ENCODE results near the gene RCBTB2. TPM values are rescaled to one million over a fixed set of nuclear protein-coding genes. Genes with fewer than 3 reads are reported as not detected.
"Not testable (repeated sequence)": the region's sequence is repeated elsewhere in the genome, so short reads cannot be mapped to it uniquely, and the experiment has no call there.

Gene RCBTB2
- total RNA-seq (10 to 100 TPM in 3 of 4 donors, 1 to 10 TPM in 1; 8.6 to 21.9 (median 14.9) TPM), polyA plus RNA-seq (1 to 10 TPM; 4.2 to 9.9 (median 4.8) TPM)

DNA sequence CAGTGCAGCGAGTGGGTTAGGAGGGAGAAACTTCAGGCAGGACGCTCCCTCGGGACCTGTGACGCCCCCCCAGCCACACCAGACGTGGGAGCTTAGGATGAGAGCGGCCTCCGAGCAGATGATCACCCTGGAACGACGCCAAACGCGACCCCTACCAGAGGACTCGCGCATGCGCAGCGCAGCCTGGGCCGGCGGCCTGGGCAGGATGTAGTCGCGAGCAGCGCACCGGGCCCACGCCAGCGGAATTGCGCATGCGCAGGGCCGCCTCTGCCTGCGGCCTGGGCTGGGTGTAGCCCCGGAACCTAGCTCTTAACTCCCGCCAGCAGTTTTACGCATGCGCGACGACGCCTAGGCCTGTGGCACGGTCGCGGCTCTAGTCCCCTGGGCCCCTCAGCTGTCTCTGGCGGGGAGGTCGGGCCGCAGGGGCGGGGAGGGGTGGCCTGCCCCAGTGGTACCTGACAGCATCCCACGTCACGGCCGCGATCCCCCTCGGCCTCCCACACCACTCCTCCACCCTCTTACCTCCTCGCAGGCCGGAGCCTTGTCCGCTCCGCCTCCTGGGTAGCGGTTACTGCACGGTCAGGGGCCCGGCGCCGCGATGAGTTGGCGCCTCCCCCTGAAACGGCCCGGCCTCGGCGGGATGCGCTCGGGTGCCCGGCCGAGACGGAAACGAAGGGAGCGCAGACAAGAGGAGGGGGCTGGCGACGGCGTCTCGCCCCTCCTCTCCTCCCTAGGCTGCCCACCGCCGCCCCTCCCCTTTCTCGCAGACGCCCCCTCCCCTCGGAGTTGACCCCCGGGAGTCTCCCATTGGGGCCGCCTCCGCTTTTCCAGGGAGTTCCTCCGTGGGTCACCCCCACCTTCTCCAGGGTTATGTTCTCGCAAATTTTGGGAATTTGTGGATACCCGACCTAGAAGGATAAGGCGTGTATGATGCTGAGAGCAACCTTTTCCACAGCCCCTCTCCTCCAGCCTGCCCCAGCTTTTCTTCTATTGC, at the start of gene RCBTB2:
Gene RCBTB2, minus strand, starts transcription at position 575 of the 994 bp plus-strand sequence. CDS start 11,141 bp downstream, outside the sequence.
- Histone ChIP-seq H3K27me3 (no peaks in the 10 kb centered on the region), H3K27ac (peak within 1 kb of the TSS; percentile 94 to 98 (median 97)), H3K4me3 (peak within 1 kb of the TSS; percentile 77 to 81 (median 78)), H3K9me3 (no peaks in the 10 kb centered on the region), H3K4me1 (peaks cover 0 to 19% (median 11%) of the 10 kb centered on the region in 4 donors), H3K36me3 (no peaks in the 10 kb centered on the region)
- peak; percentile 99 for DNase-seq
- intact Hi-C loops (cut with DNase I): loop anchor here (2.0 to 5.0 kb wide), 6 partner anchors 48 to 1464 kb away; partner anchors contain the start of genes ITM2B, MED4, RB1 and TRIM13
- peak; percentile 83 to 93 for TF ChIP-seq POLR2A (IDR thresholded peaks at IDR 0.05)
- TF ChIP-seq, protein P1, sequence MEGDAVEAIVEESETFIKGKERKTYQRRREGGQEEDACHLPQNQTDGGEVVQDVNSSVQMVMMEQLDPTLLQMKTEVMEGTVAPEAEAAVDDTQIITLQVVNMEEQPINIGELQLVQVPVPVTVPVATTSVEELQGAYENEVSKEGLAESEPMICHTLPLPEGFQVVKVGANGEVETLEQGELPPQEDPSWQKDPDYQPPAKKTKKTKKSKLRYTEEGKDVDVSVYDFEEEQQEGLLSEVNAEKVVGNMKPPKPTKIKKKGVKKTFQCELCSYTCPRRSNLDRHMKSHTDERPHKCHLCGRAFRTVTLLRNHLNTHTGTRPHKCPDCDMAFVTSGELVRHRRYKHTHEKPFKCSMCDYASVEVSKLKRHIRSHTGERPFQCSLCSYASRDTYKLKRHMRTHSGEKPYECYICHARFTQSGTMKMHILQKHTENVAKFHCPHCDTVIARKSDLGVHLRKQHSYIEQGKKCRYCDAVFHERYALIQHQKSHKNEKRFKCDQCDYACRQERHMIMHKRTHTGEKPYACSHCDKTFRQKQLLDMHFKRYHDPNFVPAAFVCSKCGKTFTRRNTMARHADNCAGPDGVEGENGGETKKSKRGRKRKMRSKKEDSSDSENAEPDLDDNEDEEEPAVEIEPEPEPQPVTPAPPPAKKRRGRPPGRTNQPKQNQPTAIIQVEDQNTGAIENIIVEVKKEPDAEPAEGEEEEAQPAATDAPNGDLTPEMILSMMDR (IDR thresholded peaks at IDR 0.05): no peak
- peak in 1 of 4 donors; percentile 57 for TF ChIP-seq EP300 (IDR thresholded peaks at IDR 0.05)
- peak; percentile 96 to 98 (median 98) for TF ChIP-seq POLR2AphosphoS5 (IDR thresholded peaks at IDR 0.05)
- WGBS, 2 donors: 1% methylated on average over 84 of the region's 84 CpGs

GRCh38 chr13:48582084-48582483, 49.2 kb upstream of the RCBTB2 start:
- no peak overlapping the region for H3K27ac ChIP-seq
- H3K4me1 ChIP-seq: peaks cover 0 to 33% (median 28%) of the 10 kb centered on the region in 4 donors
- no peaks in the 10 kb centered on the region for H3K36me3 ChIP-seq
- no peak overlapping the region for H3K4me3 ChIP-seq
- intact Hi-C loops (cut with DNase I): loop anchor here (5.0 to 10.0 kb wide), 5 partner anchors 170 to 863 kb away; partner anchors contain the start of genes CAB39L, LPAR6, NUDT15 and SETDB2
- TF ChIP-seq POLR2A (IDR thresholded peaks at IDR 0.05) (no peak), POLR2AphosphoS5 (IDR thresholded peaks at IDR 0.05) (no peak), EP300 (IDR thresholded peaks at IDR 0.05) (no peak)
- TF ChIP-seq, protein P1 (IDR thresholded peaks at IDR 0.05): no peak
- DNase-seq: no peak
- no peaks in the 10 kb centered on the region for H3K27me3 ChIP-seq
- WGBS, 2 donors: 88 to 89% methylated on average over 3 of the region's 3 CpGs
- no peaks in the 10 kb centered on the region for H3K9me3 ChIP-seq

- Histone ChIP-seq H3K27ac (no peak overlapping the region), H3K4me1 (peaks cover 0 to 23% (median 18%) of the 10 kb centered on the region in 4 donors), H3K9me3 (no peaks in the 10 kb centered on the region), H3K27me3 (no peaks in the 10 kb centered on the region), H3K36me3 (no peaks in the 10 kb centered on the region), H3K4me3 (no peak overlapping the region)
- TF ChIP-seq POLR2A (IDR thresholded peaks at IDR 0.05) (no peak), POLR2AphosphoS5 (IDR thresholded peaks at IDR 0.05) (no peak), EP300 (IDR thresholded peaks at IDR 0.05) (no peak)
- TF ChIP-seq, protein P1 (IDR thresholded peaks at IDR 0.05): no peak
- intact Hi-C loops (cut with DNase I): loop anchor here (2.0 to 10.0 kb wide), 6 partner anchors 48 to 864 kb away; partner anchors contain the start of genes CAB39L, LPAR6, NUDT15 and RCBTB2
- 77% methylated on average over 6 of the region's 6 CpGs for WGBS, 2 donors
- DNase-seq: no peak
Measured at GRCh38 chr13:48580896-48581295, 48.0 kb upstream of the RCBTB2 start.

GRCh38 chr13:48580185-48580803, 47.4 kb upstream of the RCBTB2 start:
- no peaks in the 10 kb centered on the region for H3K9me3 ChIP-seq
- TF ChIP-seq, protein P1 (IDR thresholded peaks at IDR 0.05): peak; percentile 49 to 73 (median 62)
- no peak for TF ChIP-seq EP300 (IDR thresholded peaks at IDR 0.05)
- intact Hi-C loops (cut with DNase I): loop anchor here (2.0 to 10.0 kb wide), 6 partner anchors 47 to 865 kb away; partner anchors contain the start of genes CAB39L, LPAR6, NUDT15 and RCBTB2
- H3K4me1 ChIP-seq: peaks cover 0 to 17% (median 12%) of the 10 kb centered on the region in 4 donors
- H3K27ac ChIP-seq: no peak overlapping the region
- peak; percentile 76 for DNase-seq
- 48% methylated on average over 8 of the region's 8 CpGs for WGBS, 2 donors
- H3K4me3 ChIP-seq: no peak overlapping the region
- H3K27me3 ChIP-seq: no peaks in the 10 kb centered on the region
- no peaks in the 10 kb centered on the region for H3K36me3 ChIP-seq

GRCh38 chr13:48579919-48580180, 47.0 kb upstream of the RCBTB2 start:
- WGBS, 2 donors: 43 to 75% methylated on average over 1 of the region's 1 CpG
- intact Hi-C loops (cut with DNase I): loop anchor here (2.0 to 10.0 kb wide), 6 partner anchors 47 to 865 kb away; partner anchors contain the start of genes CAB39L, LPAR6, NUDT15 and RCBTB2

More at GRCh38 chr13:48579919-48580180, 47.0 kb upstream of the RCBTB2 start:
- not testable (repeated sequence) for H3K36me3 ChIP-seq, DNase-seq, H3K27me3 ChIP-seq, H3K4me3 ChIP-seq, H3K9me3 ChIP-seq
- Histone ChIP-seq H3K27ac (peak overlapping the region in 2 of 4 donors; percentile 9 to 25), H3K4me1 (peaks cover 0 to 12% (median 8%) of the 10 kb centered on the region in 4 donors)
